ENCODE data around the gene PTGDS. TPM values are rescaled to one million over a fixed set of nuclear protein-coding genes. Genes with fewer than 3 reads are reported as not detected.

The PTGDS gene
- total RNA-seq, 3 donors from 2014 or later = 46.7 to 72.6 (median 48.2) TPM

DNA sequence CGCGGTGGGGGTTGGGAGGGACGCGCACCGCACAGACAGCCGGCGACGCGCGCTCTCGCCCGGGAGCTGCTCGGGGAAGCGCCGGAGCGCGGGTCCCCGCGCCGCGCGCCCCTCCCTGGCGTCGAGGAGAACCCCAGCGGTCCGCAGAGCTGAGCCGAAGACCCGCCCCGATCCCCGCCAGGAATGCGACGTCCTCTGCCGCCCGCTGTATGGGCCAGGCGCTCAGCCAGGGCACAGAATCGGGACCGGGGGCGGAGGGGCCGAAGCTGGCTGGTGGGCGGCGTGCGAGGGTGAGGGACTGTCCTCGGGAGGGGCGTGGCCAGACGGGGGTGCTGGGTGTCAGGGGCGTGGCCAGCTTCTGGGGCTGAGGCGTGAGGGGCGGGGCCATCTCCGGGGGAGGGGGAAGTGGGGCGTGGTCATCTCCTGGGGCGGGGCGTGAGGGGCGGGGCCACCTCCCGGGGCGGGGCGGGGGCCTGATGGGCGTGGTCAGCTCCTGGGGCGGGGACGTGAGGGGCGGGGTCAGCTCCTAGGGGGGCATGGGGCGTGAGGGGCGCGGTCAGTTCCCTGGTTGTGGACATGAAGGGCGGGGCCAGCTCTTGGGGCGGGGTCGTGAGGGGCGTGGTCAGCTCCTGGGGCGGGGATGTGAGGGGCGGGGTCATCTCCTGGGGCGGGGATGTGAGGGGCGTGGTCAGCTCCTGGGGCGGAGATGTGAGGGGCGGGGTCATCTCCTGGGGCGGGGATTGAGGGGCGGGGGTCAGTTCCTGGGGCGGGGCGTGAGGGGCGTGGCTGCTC, 965 bp downstream of the PTGDS start:
- DNase-seq (ENCODE audit: low spot score in 2 of 2) = peak; percentile 40 to 63
- Histone ChIP-seq H3K27me3 (peaks cover 0 to 3% of the 10 kb centered on the region in 2 donors), H3K27ac (peak overlapping the region; percentile 7 to 50), H3K9me3 (no peaks in the 10 kb centered on the region), H3K4me1 (no peaks in the 10 kb centered on the region), H3K4me3 (peak overlapping the region; percentile 35 to 72 (median 57)), H3K36me3 (no peaks in the 10 kb centered on the region)
- no peak for TF ChIP-seq CTCF (IDR thresholded peaks at IDR 0.05)
- no peak for TF ChIP-seq POLR2A (IDR thresholded peaks at IDR 0.05)
- TF ChIP-seq POLR2AphosphoS5 (IDR thresholded peaks at IDR 0.05) = no peak
- intact Hi-C loops (cut with DNase I; ENCODE audit: low total_unique reads) = no loop called here

DNA sequence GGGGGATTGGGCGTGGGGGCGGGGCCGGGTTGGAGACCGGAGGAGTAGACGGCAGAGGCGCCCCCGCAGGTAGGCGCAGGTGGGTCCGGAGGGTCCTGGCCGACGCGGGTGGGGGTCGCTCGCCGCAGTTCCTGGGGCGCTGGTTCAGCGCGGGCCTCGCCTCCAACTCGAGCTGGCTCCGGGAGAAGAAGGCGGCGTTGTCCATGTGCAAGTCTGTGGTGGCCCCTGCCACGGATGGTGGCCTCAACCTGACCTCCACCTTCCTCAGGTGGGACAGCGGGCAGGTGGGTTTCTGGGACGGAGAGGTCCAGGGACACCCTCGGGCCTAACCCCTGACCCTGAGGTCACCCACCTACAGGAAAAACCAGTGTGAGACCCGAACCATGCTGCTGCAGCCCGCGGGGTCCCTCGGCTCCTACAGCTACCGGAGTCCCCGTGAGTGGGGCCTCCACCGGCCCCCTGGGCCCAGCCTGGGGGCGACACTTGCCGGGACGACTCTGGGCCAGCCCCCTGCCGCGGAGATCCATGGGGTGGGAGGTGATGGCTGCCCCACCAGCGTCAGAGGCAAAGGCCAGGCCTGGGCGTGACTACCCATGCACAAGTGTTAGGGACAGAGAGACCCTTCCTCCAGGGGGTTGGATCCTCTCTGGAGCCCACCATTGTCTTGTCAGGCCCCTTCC, 1.7 kb downstream of the PTGDS start:
- Histone ChIP-seq H3K27me3 (peaks cover 0 to 9% of the 10 kb centered on the region in 2 donors), H3K36me3 (no peaks in the 10 kb centered on the region), H3K27ac (no peak overlapping the region), H3K4me3 (no peak overlapping the region), H3K9me3 (no peaks in the 10 kb centered on the region), H3K4me1 (no peaks in the 10 kb centered on the region)
- DNase-seq (ENCODE audit: low spot score in 2 of 2) = no peak
- TF ChIP-seq POLR2A (IDR thresholded peaks at IDR 0.05) = no peak
- no peak for TF ChIP-seq POLR2AphosphoS5 (IDR thresholded peaks at IDR 0.05)
- TF ChIP-seq CTCF (IDR thresholded peaks at IDR 0.05) = no peak
- intact Hi-C loops (cut with DNase I; ENCODE audit: low total_unique reads) = no loop called here

DNA sequence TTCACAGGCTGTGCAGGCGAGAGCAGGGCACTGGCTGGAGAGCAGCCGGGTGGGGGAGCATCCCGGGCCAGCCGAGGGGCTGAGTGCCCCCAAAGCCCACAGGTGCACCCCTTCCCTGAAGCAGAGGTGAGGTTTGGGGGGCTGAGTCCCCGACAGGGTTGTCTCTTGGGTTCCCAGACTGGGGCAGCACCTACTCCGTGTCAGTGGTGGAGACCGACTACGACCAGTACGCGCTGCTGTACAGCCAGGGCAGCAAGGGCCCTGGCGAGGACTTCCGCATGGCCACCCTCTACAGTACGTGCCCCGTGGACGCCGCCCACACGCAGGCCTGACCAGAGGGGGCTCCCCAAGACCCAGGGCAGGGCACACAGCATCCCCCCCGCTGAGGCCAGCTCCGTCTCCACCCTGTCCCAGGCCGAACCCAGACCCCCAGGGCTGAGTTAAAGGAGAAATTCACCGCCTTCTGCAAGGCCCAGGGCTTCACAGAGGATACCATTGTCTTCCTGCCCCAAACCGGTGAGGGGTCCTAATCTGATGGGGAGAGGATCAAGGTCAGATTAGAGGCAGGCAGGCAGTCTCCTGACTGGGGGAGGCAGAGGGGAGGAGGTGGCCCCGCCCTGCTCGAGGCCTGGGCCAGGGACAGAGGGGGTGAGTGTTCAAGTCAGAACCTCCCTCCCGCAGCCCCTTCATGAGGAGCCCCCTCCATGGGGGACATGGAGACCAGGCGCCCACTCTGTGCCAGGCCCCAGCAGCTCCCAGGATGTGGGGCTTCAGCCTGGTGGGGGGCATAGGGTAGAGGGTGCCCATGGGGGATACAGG, 2.7 kb downstream of the PTGDS start:
- Histone ChIP-seq H3K4me3 (no peak overlapping the region), H3K4me1 (no peaks in the 10 kb centered on the region), H3K9me3 (no peaks in the 10 kb centered on the region), H3K27ac (no peak overlapping the region), H3K27me3 (peaks cover 6 to 19% of the 10 kb centered on the region in 2 donors), H3K36me3 (no peaks in the 10 kb centered on the region)
- intact Hi-C loops (cut with DNase I; ENCODE audit: low total_unique reads) = no loop called here
- DNase-seq (ENCODE audit: low spot score in 2 of 2) = no peak
- TF ChIP-seq POLR2A (IDR thresholded peaks at IDR 0.05) (no peak), CTCF (IDR thresholded peaks at IDR 0.05) (no peak), POLR2AphosphoS5 (IDR thresholded peaks at IDR 0.05) (no peak)

- DNase-seq (ENCODE audit: low spot score in 2 of 2) = no peak
- H3K27me3 ChIP-seq = peaks cover 13 to 28% of the 10 kb centered on the region in 2 donors
- TF ChIP-seq CTCF (IDR thresholded peaks at IDR 0.05) (no peak), POLR2AphosphoS5 (IDR thresholded peaks at IDR 0.05) (no peak), POLR2A (IDR thresholded peaks at IDR 0.05) (no peak)
- intact Hi-C loops (cut with DNase I; ENCODE audit: low total_unique reads) = no loop called here
- no peaks in the 10 kb centered on the region for H3K9me3 ChIP-seq
- H3K27ac ChIP-seq = peak overlapping the region in 1 of 2 donors; percentile 9
- no peak overlapping the region for H3K4me3 ChIP-seq
- H3K36me3 ChIP-seq = no peaks in the 10 kb centered on the region
- no peaks in the 10 kb centered on the region for H3K4me1 ChIP-seq
Observed at GRCh38 chr9:136980669-136981478, 3.6 kb downstream of the PTGDS start.

All from breast epithelium (tissue), 4 donors.